HepG2 (cell line): ENCODE data around the gene GNGT2. TPM values are rescaled to one million over a fixed set of nuclear protein-coding genes. Genes with fewer than 3 reads are reported as not detected.

Experiments used
- CENPT ChIP-seq: sonication (generic); formaldehyde crosslinking; IDR thresholded peaks from 2 replicates; pipeline ENCODE4 v1.8.0; 2022; ENCODE audit warnings: low read depth, mild to moderate bottlenecking, moderate library complexity, missing genetic modification reagents
- GLMP ChIP-seq: sonication (generic); formaldehyde crosslinking; IDR thresholded peaks from 2 replicates; pipeline ENCODE4 v1.9.0; 2021; ENCODE audit warnings: missing genetic modification reagents, mild to moderate bottlenecking, borderline replicate concordance
- GPBP1L1 ChIP-seq: sonication (generic); formaldehyde crosslinking; IDR thresholded peaks from 2 replicates; pipeline ENCODE4 v1.5.0; 2020; ENCODE audit warnings: mild to moderate bottlenecking, missing genetic modification reagents
- HOXD1 ChIP-seq: sonication (generic); formaldehyde crosslinking; IDR thresholded peaks from 2 replicates; pipeline ENCODE4 v1.5.0; 2020; ENCODE audit warnings: missing genetic modification reagents
- MTA3 ChIP-seq: sonication (generic); formaldehyde crosslinking; IDR thresholded peaks from 2 replicates; pipeline ENCODE4 v1.4.0; 2020; ENCODE audit warnings: missing genetic modification reagents
- MXD3 ChIP-seq: IDR thresholded peaks from 2 replicates; pipeline ENCODE4 v1.6.1; 2016; ENCODE audit warnings: mild to moderate bottlenecking, missing biosample characterization, missing genetic modification reagents
- NFRKB ChIP-seq: fragments of 450-650 bp; IDR thresholded peaks from 2 replicates; pipeline ENCODE4 v1.6.1; 2017
- NR0B2 ChIP-seq: sonication (generic); formaldehyde crosslinking; IDR thresholded peaks from 2 replicates; pipeline ENCODE4 v1.4.0; 2020; ENCODE audit warnings: mild to moderate bottlenecking, missing genetic modification reagents
- PHF5A ChIP-seq: IDR thresholded peaks from one replicate; pipeline ENCODE4 v1.6.1; 2018; ENCODE audit warnings: low read depth, missing genetic modification reagents; ENCODE audit not compliant: unreplicated experiment
- POGZ ChIP-seq: sonication (generic); formaldehyde crosslinking; IDR thresholded peaks from 2 replicates; pipeline ENCODE4 v1.4.0; 2020; ENCODE audit warnings: mild to moderate bottlenecking, missing genetic modification reagents
- RBM22 ChIP-seq: fragments of 200-400 bp; formaldehyde crosslinking; optimal IDR thresholded peaks from 2 replicates; pipeline ENCODE3; 2017; ENCODE audit warnings: mild to moderate bottlenecking, low read length, moderate library complexity
- SAP130 ChIP-seq: IDR thresholded peaks from 2 replicates; pipeline ENCODE4 v1.6.1; 2016; ENCODE audit warnings: low read depth
- TCF12 ChIP-seq, 2 experiments: fragments of 450-650 bp in 1 of 2; sonication (generic) in 1 of 2; formaldehyde crosslinking in 1 of 2; IDR thresholded peaks; 2 replicates each; pipeline versions ENCODE4 v1.6.1 to v1.8.0; 2017 to 2022; ENCODE audit warnings: antibody characterized with exemption in 1 of 2, mild to moderate bottlenecking in 1 of 2, missing genetic modification reagents in 1 of 2, moderate library complexity in 1 of 2
- ZMYM4 ChIP-seq: sonication (generic); formaldehyde crosslinking; IDR thresholded peaks from 2 replicates; pipeline ENCODE4 v1.8.1; 2023; ENCODE audit warnings: mild to moderate bottlenecking, missing genetic modification reagents
- ZNF138 ChIP-seq: sonication (generic); formaldehyde crosslinking; IDR thresholded peaks from 2 replicates; pipeline ENCODE4 v1.5.0; 2020; ENCODE audit warnings: mild to moderate bottlenecking, low read depth, missing genetic modification reagents
- ZNF282 ChIP-seq: fragments of 450-650 bp; IDR thresholded peaks from 2 replicates; pipeline ENCODE4 v1.6.1; 2018; ENCODE audit not compliant: partially characterized antibody
- ZNF34 ChIP-seq: sonication (generic); formaldehyde crosslinking; IDR thresholded peaks from 2 replicates; pipeline ENCODE4 v1.4.0; 2020; ENCODE audit warnings: mild to moderate bottlenecking, missing genetic modification reagents, borderline replicate concordance
- ZNF343 ChIP-seq: sonication (generic); formaldehyde crosslinking; IDR thresholded peaks from 2 replicates; pipeline ENCODE4 v1.4.0; 2020; ENCODE audit warnings: mild to moderate bottlenecking, missing genetic modification reagents
- ZNF652 ChIP-seq: IDR thresholded peaks from 2 replicates; pipeline ENCODE4 v1.6.1; 2016; ENCODE audit warnings: low read depth, borderline replicate concordance
- ZNF709 ChIP-seq: sonication (generic); formaldehyde crosslinking; IDR thresholded peaks from 2 replicates; pipeline ENCODE4 v1.5.0; 2020; ENCODE audit warnings: mild to moderate bottlenecking, missing genetic modification reagents
- ZNF720 ChIP-seq: sonication (generic); formaldehyde crosslinking; IDR thresholded peaks from 2 replicates; pipeline ENCODE4 v1.4.0; 2020; ENCODE audit warnings: missing genetic modification reagents
- ZNF777 ChIP-seq: sonication (generic); formaldehyde crosslinking; IDR thresholded peaks from 2 replicates; pipeline ENCODE4 v1.4.0; 2020; ENCODE audit warnings: missing genetic modification reagents
- ZNF800 ChIP-seq: sonication (generic); formaldehyde crosslinking; IDR thresholded peaks from 2 replicates; pipeline ENCODE4 v1.4.0; 2020; ENCODE audit warnings: missing genetic modification reagents
- ZSCAN12 ChIP-seq: sonication (generic); formaldehyde crosslinking; IDR thresholded peaks from 2 replicates; pipeline ENCODE4 v1.9.0; 2021; ENCODE audit warnings: mild to moderate bottlenecking, missing genetic modification reagents
- ZSCAN30 ChIP-seq: sonication (generic); formaldehyde crosslinking; IDR thresholded peaks from 2 replicates; pipeline ENCODE4 v1.5.0; 2020; ENCODE audit warnings: mild to moderate bottlenecking, missing genetic modification reagents
- ZZZ3 ChIP-seq: sonication (generic); formaldehyde crosslinking; IDR thresholded peaks from 2 replicates; pipeline ENCODE4 v1.4.0; 2020; ENCODE audit warnings: missing genetic modification reagents, mild to moderate bottlenecking, borderline replicate concordance
- polyA plus RNA-seq, 8 experiments: library from polyadenylated mRNA; depleted of rRNA in 3 of 8; stranded (reverse) in 7 of 8; unstranded in 1 of 8; fragments of >200 nt; fragmentation: Illumina TruSeq in 4 of 8; extraction: Trizol in 4 of 8; gene quantifications; 2 replicates each; pipeline versions ENCODE4 v1.2.1 to v1.2.3, GENCODE V29; 2011 to 2016; ENCODE audit warnings: low read depth in 4 of 8, missing spikeins in 1 of 8, mixed read lengths in 1 of 8; ENCODE audit not compliant: insufficient read depth in 1 of 8
- total RNA-seq, 5 experiments: library from RNA; depleted of rRNA; stranded (reverse); fragments of >200 nt; fragmentation: Illumina TruSeq; extraction: Trizol; gene quantifications; 2 replicates each; pipeline ENCODE4 v1.2.3, GENCODE V29; 2016; ENCODE audit warnings: low read depth in 1 of 5

The GNGT2 gene
- total and polyA plus RNA-seq, 2 of the 13 experiments (the other 11 are each of a cell fraction or from before 2014, with no cell fraction given): not detected

- TF ChIP-seq NR0B2 (CRISPR knock-in tag) (0 out of 2 replicates have a peak, but pooled peaks have one; percentile 35), CENPT (CRISPR knock-in tag) (no peak), ZZZ3 (CRISPR knock-in tag) (no peak), MTA3 (CRISPR knock-in tag) (no peak), ZNF138 (CRISPR knock-in tag) (no peak), PHF5A (CRISPR knock-in tag) (no peak), GLMP (CRISPR knock-in tag) (no peak), ZNF777 (0 out of 2 replicates have a peak, but pooled peaks have one; percentile 35), ZNF34 (CRISPR knock-in tag) (no peak), ZNF709 (CRISPR knock-in tag) (no peak), ZMYM4 (CRISPR knock-in tag) (peak; percentile 60; the same call in 1 of the 2 replicates), ZSCAN12 (CRISPR knock-in tag) (no peak), POGZ (CRISPR knock-in tag) (peak; percentile 37; the same call in 1 of the 2 replicates), ZNF652 (no peak), ZNF343 (CRISPR knock-in tag) (no peak), MXD3 (CRISPR knock-in tag) (peak; percentile 42; the same call in 1 of the 2 replicates), RBM22 (no peak), ZSCAN30 (CRISPR knock-in tag) (no peak), ZNF282 (no peak), ZNF800 (CRISPR knock-in tag) (no peak), NFRKB (no peak), HOXD1 (no peak), GPBP1L1 (no peak), ZNF720 (no peak), TCF12 (IDR thresholded peaks at IDR 0.05) (no peak), TCF12 (CRISPR knock-in tag; IDR thresholded peaks at IDR 0.05) (no peak), SAP130 (no peak; the same call in 1 of the 2 replicates)
Observed at GRCh38 chr17:49230636-49231562, 20.5 kb upstream of the GNGT2 start, which contains the start of gene PHOSPHO1 (continued).
